ENCODE results near the gene SERPINA1.

Gene SERPINA1

DNA sequence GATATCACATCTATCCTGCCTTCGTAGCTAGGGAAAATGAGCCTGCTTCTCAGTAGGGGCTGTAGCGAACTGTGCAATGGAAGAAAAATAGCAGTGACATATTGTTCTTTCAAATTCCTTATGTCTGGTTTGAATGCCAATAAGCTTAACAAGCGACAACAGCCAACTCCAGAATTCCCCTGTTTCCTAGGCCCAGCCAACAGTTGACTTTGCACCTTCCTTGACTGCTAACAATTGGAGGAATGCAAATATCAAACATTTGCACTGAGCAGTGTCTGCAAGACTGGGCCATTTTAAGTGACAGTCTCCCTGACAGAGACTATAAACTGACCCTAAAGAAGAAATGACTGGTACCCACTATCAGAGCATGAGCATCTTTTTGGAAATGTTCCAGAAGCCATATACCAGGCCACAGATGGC lies 12.0 kb upstream of the SERPINA1 start:
- H3K9me3 ChIP-seq (ENCODE audit: insufficient read depth, low read length, severe bottlenecking) = no peaks in the 10 kb centered on the region
- no peak overlapping the region for H3K9ac ChIP-seq (ENCODE audit: low read depth, low read length)
- no peak overlapping the region for H3K4me3 ChIP-seq (ENCODE audit: low read depth in 1 of 2, low read length in 2 of 2)
- no peak overlapping the region for H3K27ac ChIP-seq (ENCODE audit: low read length)
- H4K20me1 ChIP-seq (ENCODE audit: insufficient read depth, low read length) = no peaks in the 10 kb centered on the region
- DNase-seq (no peak), ATAC-seq (ENCODE audit: insufficient read depth, low read depth) (no peak)
- H3K4me1 ChIP-seq (ENCODE audit: insufficient read depth, low read length) = no peaks in the 10 kb centered on the region
- no peak overlapping the region for H2AFZ ChIP-seq (ENCODE audit: low read depth, low read length)
- peaks cover 7% of the 10 kb centered on the region for H3K27me3 ChIP-seq (ENCODE audit: insufficient read depth, low read length, poor library complexity)
- H3K4me2 ChIP-seq (ENCODE audit: insufficient read depth, low read length) = no peak overlapping the region
- TF ChIP-seq EZH2 (IDR thresholded peaks at IDR 0.05; ENCODE audit: borderline replicate concordance, low read depth, low read length, severe bottlenecking) = no peak
- TF ChIP-seq, protein P1, sequence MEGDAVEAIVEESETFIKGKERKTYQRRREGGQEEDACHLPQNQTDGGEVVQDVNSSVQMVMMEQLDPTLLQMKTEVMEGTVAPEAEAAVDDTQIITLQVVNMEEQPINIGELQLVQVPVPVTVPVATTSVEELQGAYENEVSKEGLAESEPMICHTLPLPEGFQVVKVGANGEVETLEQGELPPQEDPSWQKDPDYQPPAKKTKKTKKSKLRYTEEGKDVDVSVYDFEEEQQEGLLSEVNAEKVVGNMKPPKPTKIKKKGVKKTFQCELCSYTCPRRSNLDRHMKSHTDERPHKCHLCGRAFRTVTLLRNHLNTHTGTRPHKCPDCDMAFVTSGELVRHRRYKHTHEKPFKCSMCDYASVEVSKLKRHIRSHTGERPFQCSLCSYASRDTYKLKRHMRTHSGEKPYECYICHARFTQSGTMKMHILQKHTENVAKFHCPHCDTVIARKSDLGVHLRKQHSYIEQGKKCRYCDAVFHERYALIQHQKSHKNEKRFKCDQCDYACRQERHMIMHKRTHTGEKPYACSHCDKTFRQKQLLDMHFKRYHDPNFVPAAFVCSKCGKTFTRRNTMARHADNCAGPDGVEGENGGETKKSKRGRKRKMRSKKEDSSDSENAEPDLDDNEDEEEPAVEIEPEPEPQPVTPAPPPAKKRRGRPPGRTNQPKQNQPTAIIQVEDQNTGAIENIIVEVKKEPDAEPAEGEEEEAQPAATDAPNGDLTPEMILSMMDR (IDR thresholded peaks at IDR 0.05; ENCODE audit: borderline replicate concordance, extremely low read depth, low read length, poor library complexity, severe bottlenecking) = no peak
- no peaks in the 10 kb centered on the region for H3K36me3 ChIP-seq (ENCODE audit: insufficient read depth, low read length)
- H3K79me2 ChIP-seq (ENCODE audit: insufficient read depth, low read length) = no peaks in the 10 kb centered on the region

DNA sequence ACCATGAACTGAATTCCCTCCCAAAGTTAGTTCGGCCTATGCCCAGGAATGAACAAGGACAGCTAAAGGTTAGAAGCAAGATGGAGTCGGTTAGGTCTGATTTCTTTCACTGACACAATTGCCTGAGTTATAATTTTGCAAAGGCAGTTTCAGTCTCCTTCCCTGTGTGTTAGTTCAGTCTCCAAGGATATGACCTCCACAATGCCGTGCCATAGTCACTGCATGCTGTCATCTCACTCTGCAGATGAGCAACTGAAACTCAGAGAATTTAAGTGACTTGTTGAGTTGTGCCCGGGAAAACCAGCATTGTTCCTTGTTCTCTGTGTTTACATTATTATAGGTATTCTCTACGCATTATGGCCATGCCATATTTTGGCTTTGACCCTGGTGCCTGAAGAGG lies 10.1 kb upstream of the SERPINA1 start:
- no peaks in the 10 kb centered on the region for H3K36me3 ChIP-seq (ENCODE audit: insufficient read depth, low read length)
- no peak overlapping the region for H3K4me2 ChIP-seq (ENCODE audit: insufficient read depth, low read length)
- H3K79me2 ChIP-seq (ENCODE audit: insufficient read depth, low read length) = no peaks in the 10 kb centered on the region
- no peaks in the 10 kb centered on the region for H3K4me1 ChIP-seq (ENCODE audit: insufficient read depth, low read length)
- no peak overlapping the region for H3K4me3 ChIP-seq (ENCODE audit: low read depth in 1 of 2, low read length in 2 of 2)
- DNase-seq (no peak), ATAC-seq (ENCODE audit: insufficient read depth, low read depth) (no peak)
- H4K20me1 ChIP-seq (ENCODE audit: insufficient read depth, low read length) = no peaks in the 10 kb centered on the region
- H3K27me3 ChIP-seq (ENCODE audit: insufficient read depth, low read length, poor library complexity) = peaks cover 7% of the 10 kb centered on the region
- no peak for TF ChIP-seq EZH2 (IDR thresholded peaks at IDR 0.05; ENCODE audit: borderline replicate concordance, low read depth, low read length, severe bottlenecking)
- TF ChIP-seq, protein P1 (IDR thresholded peaks at IDR 0.05; ENCODE audit: borderline replicate concordance, extremely low read depth, low read length, poor library complexity, severe bottlenecking) = no peak
- H3K27ac ChIP-seq (ENCODE audit: low read length) = no peak overlapping the region
- H2AFZ ChIP-seq (ENCODE audit: low read depth, low read length) = no peak overlapping the region
- H3K9me3 ChIP-seq (ENCODE audit: insufficient read depth, low read length, severe bottlenecking) = no peaks in the 10 kb centered on the region
- no peak overlapping the region for H3K9ac ChIP-seq (ENCODE audit: low read depth, low read length)

DNA sequence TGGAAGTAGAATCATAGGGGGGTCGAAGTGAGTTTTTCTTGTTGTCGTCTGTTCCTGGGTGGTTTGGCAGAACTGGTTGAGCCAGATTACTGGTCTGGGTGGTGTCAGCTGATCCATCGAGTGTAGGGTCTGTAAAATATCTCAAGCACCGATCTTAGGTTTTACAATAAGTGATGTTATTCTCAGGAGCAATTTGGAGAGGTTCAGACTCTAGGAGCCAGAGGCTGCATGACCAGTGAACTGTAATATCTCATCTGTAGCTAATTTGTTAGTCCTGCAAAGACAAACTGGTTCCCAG lies 9.7 kb upstream of the SERPINA1 start:
- Histone ChIP-seq H3K36me3 (ENCODE audit: insufficient read depth, low read length) (no peaks in the 10 kb centered on the region), H4K20me1 (ENCODE audit: insufficient read depth, low read length) (no peaks in the 10 kb centered on the region), H3K79me2 (ENCODE audit: insufficient read depth, low read length) (no peaks in the 10 kb centered on the region), H3K4me2 (ENCODE audit: insufficient read depth, low read length) (no peak overlapping the region), H3K9ac (ENCODE audit: low read depth, low read length) (no peak overlapping the region), H2AFZ (ENCODE audit: low read depth, low read length) (no peak overlapping the region), H3K27me3 (ENCODE audit: insufficient read depth, low read length, poor library complexity) (peaks cover 7% of the 10 kb centered on the region), H3K4me3 (ENCODE audit: low read depth in 1 of 2, low read length in 2 of 2) (no peak overlapping the region), H3K4me1 (ENCODE audit: insufficient read depth, low read length) (no peaks in the 10 kb centered on the region), H3K9me3 (ENCODE audit: insufficient read depth, low read length, severe bottlenecking) (no peaks in the 10 kb centered on the region), H3K27ac (ENCODE audit: low read length) (no peak overlapping the region)
- no peak for DNase-seq
- no peak for TF ChIP-seq EZH2 (IDR thresholded peaks at IDR 0.05; ENCODE audit: borderline replicate concordance, low read depth, low read length, severe bottlenecking)
- ATAC-seq (ENCODE audit: insufficient read depth, low read depth) = no peak

DNA sequence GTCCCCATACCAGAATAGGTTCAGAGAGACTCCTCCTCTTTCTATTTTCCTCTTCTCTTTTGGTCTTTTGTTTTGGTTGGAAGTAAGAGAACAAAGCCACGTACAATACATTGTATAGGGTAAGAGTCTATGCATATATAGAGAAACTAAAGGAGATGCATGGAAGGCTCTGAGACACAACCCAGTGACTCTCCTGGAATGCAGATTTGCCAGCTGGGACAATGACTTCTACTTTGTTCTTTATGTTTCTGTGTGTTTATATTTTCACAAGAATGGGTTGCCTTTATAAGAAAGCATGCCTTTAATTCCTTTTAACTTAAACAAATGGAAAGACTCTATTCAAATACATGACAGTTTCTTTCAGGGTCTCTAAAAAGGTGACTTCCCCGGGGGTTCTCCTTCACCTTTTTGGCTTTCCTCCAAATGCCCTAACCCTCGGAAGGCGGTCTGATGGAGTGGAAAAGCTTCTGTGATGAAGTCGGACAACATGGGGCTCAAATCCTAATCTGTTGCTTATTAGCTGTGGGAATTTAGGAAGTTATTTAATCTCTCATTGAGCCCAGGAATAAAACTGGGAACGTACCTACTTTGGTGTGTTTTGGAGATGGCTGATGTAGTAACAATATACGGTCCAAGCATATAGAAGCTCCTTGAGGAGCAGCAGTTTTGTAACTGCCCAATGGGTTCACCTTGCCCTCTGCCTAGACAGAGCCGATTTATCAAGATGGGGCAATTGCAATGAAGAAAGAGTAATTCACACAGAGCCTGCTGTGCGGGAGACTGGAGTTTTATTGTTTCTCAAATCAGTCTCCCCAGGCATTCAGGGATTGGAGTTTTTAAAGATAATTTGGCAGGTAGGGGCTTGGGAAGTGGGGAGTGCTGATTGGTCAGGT lies 9.1 kb upstream of the SERPINA1 start:
- no peak for DNase-seq
- H3K27me3 ChIP-seq (ENCODE audit: insufficient read depth, low read length, poor library complexity) = peaks cover 7% of the 10 kb centered on the region
- no peak overlapping the region for H3K27ac ChIP-seq (ENCODE audit: low read length)
- no peak overlapping the region for H2AFZ ChIP-seq (ENCODE audit: low read depth, low read length)
- no peaks in the 10 kb centered on the region for H3K36me3 ChIP-seq (ENCODE audit: insufficient read depth, low read length)
- no peak overlapping the region for H3K4me3 ChIP-seq (ENCODE audit: low read depth in 1 of 2, low read length in 2 of 2)
- H4K20me1 ChIP-seq (ENCODE audit: insufficient read depth, low read length) = no peaks in the 10 kb centered on the region
- H3K4me1 ChIP-seq (ENCODE audit: insufficient read depth, low read length) = no peaks in the 10 kb centered on the region
- TF ChIP-seq, protein P1 (IDR thresholded peaks at IDR 0.05; ENCODE audit: borderline replicate concordance, extremely low read depth, low read length, poor library complexity, severe bottlenecking) = no peak
- TF ChIP-seq EZH2 (IDR thresholded peaks at IDR 0.05; ENCODE audit: borderline replicate concordance, low read depth, low read length, severe bottlenecking) = no peak
- no peak overlapping the region for H3K9ac ChIP-seq (ENCODE audit: low read depth, low read length)
- no peaks in the 10 kb centered on the region for H3K9me3 ChIP-seq (ENCODE audit: insufficient read depth, low read length, severe bottlenecking)
- no peak overlapping the region for H3K4me2 ChIP-seq (ENCODE audit: insufficient read depth, low read length)
- H3K79me2 ChIP-seq (ENCODE audit: insufficient read depth, low read length) = no peaks in the 10 kb centered on the region
- no peak for ATAC-seq (ENCODE audit: insufficient read depth, low read depth)

Data from DND-41 (cell line).